HG03558 (cell line): Measurements from ENCODE around the gene RPL39.
"Not testable (repeated sequence)": the region's sequence is repeated elsewhere in the genome, so short reads cannot be mapped to it uniquely, and the experiment has no call there.

Experiments used
- ATAC-seq: cut with Tn5 transposase; IDR thresholded peaks from one replicate; pipeline ENCODE4 v1.9.1; 2021; ENCODE audit warnings: moderate number of reproducible peaks; ENCODE audit not compliant: unreplicated experiment; ENCODE audit errors: extremely low read depth

Gene RPL39

DNA sequence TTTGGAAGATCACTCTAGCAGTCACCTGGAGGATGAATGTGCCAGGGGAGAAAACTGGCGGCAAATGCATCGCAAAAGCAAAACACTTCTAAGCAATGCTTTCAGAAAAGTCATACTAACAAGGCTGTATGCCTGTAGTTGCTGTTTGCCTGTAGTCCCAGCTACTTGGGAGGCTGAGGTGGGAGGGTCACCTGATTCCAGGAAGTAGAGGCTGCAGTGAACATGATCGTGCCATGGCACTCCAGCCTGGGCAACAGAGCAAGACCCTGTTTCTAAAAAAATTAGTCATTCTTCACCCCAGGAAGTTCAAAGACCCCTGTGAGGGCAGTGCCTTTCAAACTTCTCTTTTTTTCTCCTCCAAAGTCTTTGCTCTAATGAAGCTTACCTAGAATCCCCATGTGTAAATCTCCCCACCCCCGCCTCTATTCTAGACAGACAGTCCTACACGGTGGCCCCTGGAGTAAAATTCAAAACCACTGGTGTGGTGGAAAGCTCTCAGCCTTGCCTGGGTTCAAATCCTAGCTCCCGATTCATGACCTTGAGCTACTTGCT is 27.5 kb downstream of the RPL39 start:
- no peak for ATAC-seq

DNA sequence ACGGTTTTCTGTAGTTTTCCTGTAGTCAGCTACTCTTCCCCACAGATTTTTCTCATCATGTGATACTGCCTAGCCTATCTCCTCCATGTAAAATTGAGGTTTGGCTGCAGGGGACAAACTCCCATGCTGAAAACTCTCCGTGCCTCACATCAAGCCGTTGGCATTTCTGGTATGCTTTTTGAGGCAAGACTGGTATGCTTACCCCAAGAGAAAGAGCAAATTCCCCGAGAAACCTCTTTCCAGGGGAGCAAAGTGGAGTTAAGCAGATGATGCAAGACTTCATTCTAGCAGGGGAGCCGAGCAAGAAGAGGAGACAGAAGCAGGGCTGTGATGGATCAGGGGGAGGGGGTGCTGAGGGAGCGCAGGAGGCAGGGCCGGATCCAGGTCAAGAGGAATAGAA is 28.2 kb downstream of the RPL39 start:
- ATAC-seq, result no peak

DNA sequence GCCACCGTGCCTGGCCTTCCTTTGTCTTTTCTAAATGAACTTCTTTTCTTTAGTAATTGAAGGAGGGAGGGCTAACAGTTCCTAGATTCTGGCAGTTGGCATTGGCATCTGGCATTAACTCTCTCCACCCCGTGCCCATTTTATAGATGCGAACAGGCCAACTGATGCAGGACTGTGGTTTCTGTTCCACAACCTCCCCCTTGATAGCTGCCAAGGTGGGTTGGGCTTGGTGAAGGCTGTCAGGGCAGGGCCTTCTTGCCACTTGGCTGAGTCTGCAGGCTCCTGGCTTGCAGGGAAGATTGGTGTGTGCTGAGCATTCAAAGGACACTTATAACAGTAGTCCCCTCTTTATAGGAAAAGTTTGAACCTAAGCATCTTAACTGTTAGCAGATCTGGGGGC is 28.7 kb downstream of the RPL39 start:
- no peak for ATAC-seq

DNA sequence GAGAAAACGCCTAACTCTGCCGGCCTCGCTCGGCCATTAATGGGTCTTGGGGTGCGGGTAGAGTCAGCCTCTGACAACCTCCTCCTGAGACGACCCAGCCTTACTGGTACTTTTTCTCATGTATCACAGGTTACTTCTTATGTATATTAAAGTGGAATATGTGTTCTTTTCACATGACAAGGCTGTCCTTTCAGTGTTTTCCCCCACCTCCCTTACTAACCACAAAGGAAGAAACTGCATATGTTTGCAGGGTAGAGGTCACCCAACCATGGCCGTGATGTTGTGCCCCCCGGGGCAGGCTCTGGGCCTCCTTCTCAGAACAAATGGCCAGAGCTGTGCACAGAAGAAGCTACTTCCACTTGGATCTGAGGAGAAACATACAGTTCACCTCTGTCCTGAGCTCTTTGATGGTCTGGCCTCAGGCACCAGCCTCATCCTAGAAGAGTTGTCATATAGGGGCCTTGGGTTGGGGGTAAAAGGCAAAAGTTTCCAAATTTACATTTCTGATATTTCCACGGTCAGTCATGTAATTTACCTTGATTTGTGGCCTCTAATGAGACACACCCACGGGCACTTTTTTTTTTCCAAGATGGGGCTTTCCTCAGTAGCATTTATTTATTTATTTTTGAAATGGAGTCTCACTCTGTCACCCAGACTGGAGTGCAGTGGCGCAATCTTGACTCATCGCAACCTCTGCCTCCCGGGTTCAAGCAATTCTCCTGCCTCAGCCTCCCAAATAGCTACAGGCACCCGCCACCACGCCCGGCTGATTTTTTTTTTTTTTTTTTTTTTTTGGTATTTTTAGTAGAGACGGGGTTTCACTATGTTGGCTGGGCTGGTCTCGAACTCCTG is 31.2 kb downstream of the RPL39 start:
- ATAC-seq, result no peak

DNA sequence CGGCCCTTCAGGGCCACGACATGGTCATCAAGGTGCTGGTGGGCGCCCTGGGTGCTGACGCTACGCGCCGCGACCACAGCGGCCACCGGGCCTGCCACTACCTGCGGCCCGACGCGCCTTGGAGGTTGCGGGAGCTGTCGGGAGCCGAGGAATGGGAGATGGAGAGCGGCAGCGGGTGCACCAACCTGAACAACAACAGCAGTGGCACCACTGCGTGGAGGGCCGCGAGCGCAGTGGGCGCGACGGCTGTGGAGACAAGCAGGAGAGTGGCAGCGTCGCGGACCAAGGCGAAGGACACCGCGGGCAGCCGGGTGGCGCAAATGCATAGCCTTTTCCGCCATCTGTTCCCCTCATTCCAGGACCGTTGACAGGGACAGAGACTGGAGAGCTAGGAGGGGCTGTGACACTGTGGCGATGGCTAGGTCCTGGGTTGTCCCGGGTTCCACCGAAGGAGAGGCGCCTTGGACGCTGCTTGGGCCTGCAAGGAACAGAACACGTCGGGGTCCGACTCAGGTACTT is 32.1 kb downstream of the RPL39 start:
- no peak for ATAC-seq

DNA sequence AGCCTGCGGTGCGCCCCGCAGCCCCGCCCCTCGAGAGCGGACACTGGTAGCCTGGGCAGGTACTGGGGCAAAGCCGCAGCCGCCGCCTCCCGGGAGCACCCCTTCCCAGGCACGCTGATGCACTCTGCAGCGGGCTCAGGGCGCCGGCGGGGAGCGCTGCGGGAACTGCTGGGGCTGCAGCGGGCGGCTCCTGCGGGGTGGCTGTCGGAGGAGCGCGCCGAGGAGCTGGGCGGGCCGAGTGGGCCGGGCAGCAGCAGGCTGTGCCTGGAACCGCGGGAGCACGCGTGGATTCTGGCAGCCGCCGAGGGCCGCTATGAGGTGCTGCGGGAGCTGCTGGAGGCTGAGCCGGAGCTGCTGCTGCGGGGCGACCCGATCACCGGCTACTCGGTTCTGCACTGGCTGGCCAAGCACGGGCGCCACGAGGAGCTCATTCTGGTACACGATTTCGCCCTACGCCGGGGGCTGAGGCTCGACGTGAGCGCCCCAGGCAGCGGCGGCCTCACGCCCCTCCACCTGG is 32.6 kb downstream of the RPL39 start:
- ATAC-seq, result no peak

DNA sequence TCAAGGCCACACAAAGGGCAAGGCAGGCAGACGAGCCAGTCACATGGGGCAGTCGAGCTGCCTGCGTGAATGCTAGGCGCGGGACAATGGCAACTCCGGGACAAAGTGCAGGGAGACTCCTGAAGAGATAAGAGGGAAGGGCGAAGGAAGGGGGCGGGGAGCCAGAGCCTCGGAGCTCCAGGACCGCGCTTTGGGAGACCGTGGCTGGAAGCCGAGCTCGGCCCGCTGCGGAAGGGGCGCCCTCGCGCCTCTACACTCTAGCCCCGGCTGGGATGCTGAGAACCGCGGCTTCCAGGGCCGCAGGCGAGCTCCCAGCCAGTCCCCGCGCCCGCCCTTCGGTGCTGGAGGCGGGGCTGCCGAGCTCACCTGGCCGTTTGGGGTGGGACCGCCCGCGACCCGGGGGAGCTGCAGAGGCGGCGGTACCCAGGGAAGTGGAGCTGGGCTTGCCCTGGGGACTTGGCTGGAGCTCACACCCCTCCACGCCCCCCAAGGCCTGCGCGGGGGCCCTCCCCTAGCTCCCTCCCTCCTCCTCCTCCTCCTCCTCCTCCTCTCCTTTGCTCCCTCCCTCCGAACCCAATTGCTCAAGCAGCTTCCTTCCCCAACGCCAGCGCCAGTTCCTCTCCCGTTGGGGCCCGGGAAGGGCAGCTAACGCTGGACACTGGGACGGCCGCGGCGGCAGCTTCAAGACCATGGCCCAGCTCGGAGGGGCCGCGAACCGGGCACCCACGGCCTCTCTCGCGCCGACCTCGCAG is 33.3 kb downstream of the RPL39 start, which contains the start of gene SOWAHD:
Gene SOWAHD (plus strand): TSS at position 610 of the 752 bp plus-strand sequence. CDS start 80 bp downstream, at position 690.
- no peak for ATAC-seq

DNA sequence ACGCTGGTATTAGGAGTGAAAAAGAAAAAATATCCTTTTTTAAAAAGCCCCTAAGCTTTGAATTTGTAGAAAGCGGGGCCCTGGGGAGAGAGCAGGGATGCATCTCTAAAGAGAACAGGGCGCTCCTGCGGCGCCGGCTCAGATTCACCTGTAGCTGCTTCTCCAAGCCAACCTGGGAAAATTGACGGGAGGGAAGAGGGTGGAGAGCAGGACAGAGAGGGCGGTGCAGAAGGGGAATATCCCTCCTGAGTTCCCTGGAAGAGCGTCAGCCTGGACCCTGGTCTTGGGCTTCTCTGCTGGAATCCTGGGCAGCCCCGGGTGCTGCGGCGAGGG is 33.8 kb downstream of the RPL39 start:
- ATAC-seq, result no peak

DNA sequence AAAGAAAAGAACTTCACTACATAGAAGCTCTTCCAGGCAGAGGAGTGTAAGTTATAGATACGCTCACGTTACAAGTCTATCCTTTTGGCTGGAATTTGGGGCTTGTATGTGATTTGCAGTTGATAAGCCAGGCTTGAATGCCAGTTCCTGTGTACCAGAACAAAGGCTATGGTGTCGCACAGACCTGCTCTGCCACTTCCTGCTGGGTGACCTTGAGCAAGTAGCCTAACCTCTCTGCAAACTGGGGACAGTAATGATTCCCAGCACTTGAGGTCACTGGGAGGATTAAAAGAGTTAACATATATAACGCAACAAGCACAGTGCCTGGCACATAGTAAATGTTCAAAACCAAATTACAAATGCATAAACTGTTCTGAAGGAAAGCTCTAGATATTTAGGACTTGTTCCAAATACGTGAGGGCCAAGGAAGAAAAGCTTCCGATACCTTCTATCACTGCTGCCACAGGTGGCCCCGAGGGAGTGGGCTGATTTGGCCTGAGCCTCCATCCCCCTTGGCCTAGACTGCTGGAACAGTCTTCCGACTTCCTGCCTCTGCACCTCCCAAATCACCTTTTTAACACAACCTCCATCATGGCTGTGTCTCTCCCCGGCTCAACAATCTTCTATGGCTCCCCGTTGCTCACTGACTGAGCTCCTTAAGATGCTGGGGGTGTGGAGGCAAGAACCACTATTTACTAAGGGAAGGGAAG is 34.3 kb downstream of the RPL39 start:
- ATAC-seq, result no peak

DNA sequence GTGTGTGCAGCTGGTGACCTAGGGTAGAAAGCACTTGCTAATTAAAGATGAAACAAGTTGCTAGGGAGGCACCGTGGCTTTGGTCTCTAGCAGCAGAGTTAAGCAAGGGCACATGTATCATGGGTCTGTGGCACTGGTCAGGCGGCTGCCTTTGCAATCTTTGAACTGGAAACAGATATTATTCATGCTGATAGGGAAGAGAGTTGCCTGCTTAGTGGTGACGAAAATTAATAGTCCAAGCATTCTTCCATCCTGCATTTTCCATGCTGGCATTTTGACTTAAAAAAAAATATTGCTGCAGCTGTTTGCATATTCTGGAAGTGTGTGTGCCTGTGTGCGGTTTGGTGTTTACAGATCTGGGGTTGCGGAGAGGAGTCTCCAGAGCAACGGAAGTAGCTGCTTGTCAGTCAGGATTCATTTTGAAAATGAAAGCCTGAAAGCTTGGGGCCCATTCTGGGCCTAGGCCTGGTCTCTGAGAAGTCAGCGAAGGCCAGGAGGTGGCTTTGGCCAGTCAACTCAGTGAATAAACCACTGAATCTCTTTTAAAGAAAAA is 35.4 kb downstream of the RPL39 start:
- ATAC-seq, result peak; percentile 77

DNA sequence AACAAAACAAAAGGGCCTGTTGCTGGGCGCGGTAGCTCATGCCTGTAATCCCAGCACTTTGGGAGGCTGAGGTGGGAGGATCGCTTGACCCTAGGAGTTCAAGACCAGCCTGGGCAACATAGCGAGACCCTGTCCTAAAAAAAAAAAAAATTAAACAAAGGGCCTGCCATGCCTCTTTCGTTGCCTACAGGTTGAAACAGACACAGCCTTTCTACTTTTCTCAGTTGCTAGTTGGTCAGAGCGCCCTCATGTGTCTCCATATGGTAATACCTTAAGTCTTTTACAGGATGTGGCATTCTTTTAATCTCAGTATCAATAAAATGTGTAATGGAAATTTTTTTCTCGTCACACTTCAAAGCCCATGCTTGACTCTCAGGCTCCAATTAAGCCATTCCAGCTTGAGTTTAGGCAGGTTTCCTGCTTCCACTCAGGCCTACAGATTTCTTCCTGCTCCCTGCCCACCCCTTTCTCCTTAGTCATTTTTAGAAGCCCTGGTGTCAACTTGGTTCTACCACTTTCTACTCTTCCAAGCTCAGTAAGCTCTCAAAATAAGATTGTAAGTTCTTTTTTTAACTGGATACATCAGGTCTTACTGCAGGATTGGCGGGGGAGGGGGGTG is 37.7 kb downstream of the RPL39 start:
- ATAC-seq, result no peak

DNA sequence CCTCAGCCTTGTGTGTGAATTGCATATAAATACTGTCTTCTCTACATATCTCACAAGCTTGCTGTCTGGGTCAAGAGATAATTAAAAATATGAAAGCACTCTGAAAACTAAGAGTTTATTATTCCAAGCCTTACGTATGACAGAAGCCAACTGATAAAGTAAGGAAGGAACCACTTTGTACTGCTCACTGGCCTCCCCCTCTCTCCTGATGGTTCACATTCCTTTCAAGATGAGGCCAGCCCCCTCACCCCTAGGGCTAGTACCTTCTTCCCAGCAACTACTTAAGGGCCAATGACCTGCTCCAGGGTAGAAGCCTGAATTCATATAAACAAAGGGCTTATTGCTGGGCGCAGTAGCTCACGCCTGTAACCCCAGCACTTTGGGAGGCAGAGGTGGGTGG is 38.4 kb downstream of the RPL39 start:
- no peak for ATAC-seq

DNA sequence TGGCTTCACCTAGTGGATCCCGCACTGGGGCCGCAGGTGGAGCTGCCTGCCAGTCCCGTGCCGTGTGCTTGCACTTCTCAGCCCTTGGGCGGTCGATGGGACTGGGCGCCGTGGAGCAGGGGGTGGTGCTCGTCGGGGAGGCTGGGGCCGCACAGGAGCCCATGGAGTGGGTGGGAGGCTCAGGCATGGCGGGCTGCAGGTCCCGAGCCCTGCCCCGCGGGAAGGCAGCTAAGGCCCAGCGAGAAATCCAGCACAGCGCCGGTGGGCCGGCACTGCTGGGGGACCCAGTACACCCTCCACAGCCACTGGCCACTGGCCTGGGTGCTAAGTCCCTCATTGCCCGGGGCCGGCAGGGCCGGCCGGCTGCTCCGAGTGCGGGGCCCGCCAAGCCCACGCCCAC is 40.7 kb downstream of the RPL39 start:
- not testable (repeated sequence) for ATAC-seq

DNA sequence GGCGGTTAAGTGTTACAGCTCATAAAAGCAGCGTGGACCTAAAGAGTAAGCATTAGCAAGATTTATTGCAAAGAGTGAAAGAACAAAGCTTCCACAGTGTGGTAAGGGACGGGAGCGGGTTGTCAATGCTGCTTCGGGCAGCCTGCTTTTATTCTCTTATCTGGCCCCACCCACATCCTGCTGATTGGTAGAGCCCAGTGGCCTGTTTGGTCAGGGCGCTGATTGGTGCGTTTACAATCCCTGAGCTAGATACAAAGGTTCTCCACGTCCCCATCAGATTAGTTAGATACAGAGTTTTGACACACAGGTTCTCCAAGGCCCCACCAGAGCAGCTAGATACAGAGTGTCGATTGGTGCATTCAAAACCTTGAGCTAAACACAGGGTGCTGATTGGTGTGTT is 41.3 kb downstream of the RPL39 start:
- ATAC-seq, result not testable (repeated sequence)

DNA sequence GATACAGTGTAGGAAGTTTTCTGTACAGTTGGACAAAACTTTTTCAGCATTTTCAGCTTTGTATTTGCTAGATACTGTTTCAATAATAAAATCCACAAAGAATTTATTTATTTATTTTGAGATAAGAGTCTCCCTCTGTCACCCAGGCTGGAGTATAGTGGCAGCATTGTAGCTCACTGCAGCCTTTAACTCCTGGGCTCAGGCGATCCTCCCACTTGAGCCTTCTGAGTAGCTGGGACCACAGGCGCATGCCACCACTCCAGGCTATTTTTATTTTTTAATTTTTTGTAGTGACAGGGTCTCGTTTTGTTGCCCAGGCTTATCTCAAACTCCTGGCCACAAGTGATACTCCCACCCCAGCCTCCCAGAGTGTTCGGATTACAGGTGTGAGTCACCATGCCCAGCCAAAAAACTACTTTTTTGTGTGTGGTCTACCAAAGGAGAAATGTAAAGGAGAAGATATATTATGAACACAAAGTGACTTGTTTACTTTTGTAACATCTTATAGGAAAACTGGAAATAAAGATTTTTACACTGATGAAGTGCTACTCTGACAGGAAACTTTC is 46.1 kb downstream of the RPL39 start:
- ATAC-seq, result no peak

DNA sequence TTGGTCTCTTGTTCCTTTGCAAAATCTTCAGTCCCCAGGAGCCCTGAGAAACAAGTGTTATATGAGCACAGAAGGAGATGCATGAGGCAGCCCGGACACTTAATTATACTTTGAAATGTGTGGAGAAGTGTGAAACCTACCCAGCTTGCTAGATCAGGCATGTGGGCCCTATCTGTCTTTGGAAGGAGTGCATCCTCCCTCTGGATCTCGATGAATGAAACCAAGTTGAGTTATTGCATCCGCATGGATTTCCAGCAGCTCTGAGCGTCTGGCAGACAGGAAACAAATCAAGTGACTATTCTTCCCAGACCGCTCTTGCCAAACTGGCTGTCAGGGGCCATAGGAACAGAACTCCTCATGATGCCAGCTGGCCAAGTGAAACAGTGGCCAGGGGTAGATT is 52.7 kb downstream of the RPL39 start:
- no peak for ATAC-seq
